ENCODE data around the gene TEAD1.

The TEAD1 gene

GRCh38 chr11:12917822-12918221, 243.6 kb downstream of the TEAD1 start:
- DNase-seq = no peak

- no peak for DNase-seq
These were observed 244.4 kb downstream of the TEAD1 start for GRCh38 chr11:12918667-12919066.

GRCh38 chr11:12922418-12922817, 248.2 kb downstream of the TEAD1 start:
- DNase-seq = no peak

- no peak for DNase-seq
These were observed 248.8 kb downstream of the TEAD1 start for GRCh38 chr11:12922980-12923507.

GRCh38 chr11:12924650-12925049, 250.4 kb downstream of the TEAD1 start:
- no peak for DNase-seq

- no peak for DNase-seq
These were observed 251.3 kb downstream of the TEAD1 start for GRCh38 chr11:12925520-12925919.

GRCh38 chr11:12927221-12927620, 253.0 kb downstream of the TEAD1 start:
- no peak for DNase-seq

GRCh38 chr11:12927886-12928285, 253.7 kb downstream of the TEAD1 start:
- no peak for DNase-seq

- DNase-seq = no peak
These were observed 256.6 kb downstream of the TEAD1 start for GRCh38 chr11:12930850-12931249.

GRCh38 chr11:12932485-12932884, 258.3 kb downstream of the TEAD1 start:
- DNase-seq = no peak

GRCh38 chr11:12936200-12936599, 262.0 kb downstream of the TEAD1 start:
- no peak for DNase-seq

GRCh38 chr11:12938590-12939247, 264.5 kb downstream of the TEAD1 start:
- no peak for DNase-seq

- DNase-seq = no peak
These were observed 267.4 kb downstream of the TEAD1 start for GRCh38 chr11:12941671-12942070.

- DNase-seq = no peak
These were observed 267.9 kb downstream of the TEAD1 start for GRCh38 chr11:12942157-12942556.

GRCh38 chr11:12943311-12943710, 269.1 kb downstream of the TEAD1 start:
- no peak for DNase-seq

GRCh38 chr11:12944889-12945288, 270.7 kb downstream of the TEAD1 start:
- no peak for DNase-seq

- DNase-seq = no peak
These were observed 275.2 kb downstream of the TEAD1 start for GRCh38 chr11:12949453-12949852.

GRCh38 chr11:12950670-12951069, 276.4 kb downstream of the TEAD1 start:
- no peak for DNase-seq

GRCh38 chr11:12951376-12951775, 277.2 kb downstream of the TEAD1 start:
- no peak for DNase-seq

GRCh38 chr11:12952094-12952493, 277.9 kb downstream of the TEAD1 start:
- DNase-seq = no peak

GRCh38 chr11:12958986-12959385, 284.8 kb downstream of the TEAD1 start:
- DNase-seq = no peak

- no peak for DNase-seq
These were observed 287.4 kb downstream of the TEAD1 start for GRCh38 chr11:12961615-12962014.

GRCh38 chr11:12962306-12962705, 288.1 kb downstream of the TEAD1 start:
- no peak for DNase-seq

- DNase-seq = no peak
These were observed 288.8 kb downstream of the TEAD1 start for GRCh38 chr11:12963051-12963450.
